Left forelimb (tissue), 1 donor: ENCODE measurements around the gene CLDN9.

Source experiments
- DNase-seq: peaks from one replicate; pipeline ENCODE4 v3.0.0-alpha.2; 2018; ENCODE audit warnings: low spot score

CLDN9 gene

GRCh38 chr16:2996298-2996697, 16.4 kb upstream of the CLDN9 start:
- DNase-seq: no peak

- no peak for DNase-seq
Observed at GRCh38 chr16:2999929-3000328, 12.8 kb upstream of the CLDN9 start.

- DNase-seq: no peak
Observed at GRCh38 chr16:3000540-3000939, 12.2 kb upstream of the CLDN9 start.

GRCh38 chr16:3001316-3001715, 11.4 kb upstream of the CLDN9 start:
- DNase-seq: no peak

GRCh38 chr16:3003582-3004270, 9.0 kb upstream of the CLDN9 start:
- DNase-seq: peak; percentile 96

- no peak for DNase-seq
Observed at GRCh38 chr16:3004319-3004718, 8.4 kb upstream of the CLDN9 start.

- no peak for DNase-seq
Observed at GRCh38 chr16:3004781-3005284, 7.9 kb upstream of the CLDN9 start.

- DNase-seq: no peak
Observed at GRCh38 chr16:3007059-3007956, 5.4 kb upstream of the CLDN9 start.

- DNase-seq: no peak
Observed at GRCh38 chr16:3007957-3008689, 4.6 kb upstream of the CLDN9 start.

GRCh38 chr16:3008690-3009037, 4.1 kb upstream of the CLDN9 start:
- no peak for DNase-seq

GRCh38 chr16:3009568-3010390, 2.9 kb upstream of the CLDN9 start:
- DNase-seq: no peak

- no peak for DNase-seq
Observed at GRCh38 chr16:3010510-3010909, 2.2 kb upstream of the CLDN9 start.

- no peak for DNase-seq
Observed at GRCh38 chr16:3012246-3012645, 477 bp upstream of the CLDN9 start.

- DNase-seq: no peak
Observed at GRCh38 chr16:3013491-3013951, 798 bp downstream of the CLDN9 start.

GRCh38 chr16:3013998-3014690, 1.4 kb downstream of the CLDN9 start:
- DNase-seq: no peak

GRCh38 chr16:3014971-3015370, 2.2 kb downstream of the CLDN9 start:
- DNase-seq: no peak

- no peak for DNase-seq
Observed at GRCh38 chr16:3015865-3016521, 3.3 kb downstream of the CLDN9 start.

GRCh38 chr16:3017344-3017743, 4.6 kb downstream of the CLDN9 start:
- DNase-seq: no peak

GRCh38 chr16:3017794-3018506, 5.2 kb downstream of the CLDN9 start, which contains the start of gene CLDN6:
Gene CLDN6, minus strand, starts transcription at chr16:3018183. Its CDS starts 2,162 bp downstream, at chr16:3016021.
- DNase-seq: no peak
